Pancreas (tissue), 10 donors: ENCODE results near the gene TCF25. TPM values are rescaled to one million over a fixed set of nuclear protein-coding genes. Genes with fewer than 3 reads are reported as not detected.

Source experiments
- ATAC-seq, 4 donors: fragments of 200-7000 bp; cut with Tn5 transposase; one replicate each; pipeline versions ENCODE4 v1.8.0 to v1.9.1; 2020; ENCODE audit warnings: mild to moderate bottlenecking in 4 of 4, moderate library complexity in 4 of 4
- DNase-seq, 6 donors: peaks; one replicate each; pipeline ENCODE4 v3.0.0-alpha.2; 2020
- FAIRE-seq: peaks from 2 replicates; lab custom pipeline; 2012; peaks lifted over from hg19 to GRCh38; lab: Jason Lieb, UNC
- H3K27ac ChIP-seq, 4 donors: fragments of 200-600 bp; sonication (generic); 1 replicate in 3 of 4; 2 replicates in 1 of 4; pipeline versions ENCODE4 v1.5.0 to v1.8.0; 2020
- H3K27me3 ChIP-seq, 4 donors: fragments of 200-600 bp; one replicate each; pipeline ENCODE4 v1.8.0; 2021
- H3K36me3 ChIP-seq, 3 donors: fragments of 200-600 bp; sonication (generic) in 1 of 3; one replicate each; pipeline versions ENCODE4 v1.5.0 to v1.8.0; 2020 to 2021
- H3K4me1 ChIP-seq, 3 donors: fragments of 200-600 bp; one replicate each; pipeline ENCODE4 v1.8.0; 2021
- H3K4me3 ChIP-seq, 4 donors: fragments of 200-600 bp; sonication (generic) in 2 of 4; one replicate each; pipeline versions ENCODE4 v1.5.0 to v1.8.0; 2020 to 2021
- H3K9me3 ChIP-seq, 4 donors: fragments of 200-600 bp; one replicate each; pipeline ENCODE4 v1.8.0; 2021
- WGBS, 2 donors: extraction: QIAGEN DNeasy Blood & Tissue Kit; methylation state at CpG; one replicate each; pipeline ENCODE4 v1.1.7; 2013; 5-methylcytosine and 5-hydroxymethylcytosine counted together
- intact Hi-C, 3 donors: fragments of 100-400 bp; cut with DNase I; formaldehyde crosslinking; loops; one replicate each; pipeline versions ENCODE4 v1.11.1 to v1.14.2; 2022
- polyA plus RNA-seq, 2 donors: library from polyadenylated mRNA; stranded (reverse); fragments of 200-250 nt; gene quantifications; one replicate each; pipeline ENCODE4 v1.2.3, GENCODE V29; 2013
- total RNA-seq, 6 donors: library from RNA; stranded (reverse); fragmentation: NEBNext Ultra II Directional in 4 of 6; extraction: Animal tissue kit (Norgen Biotek cat#: 25700) in 4 of 6; gene quantifications; one replicate each; pipeline versions ENCODE4 v1.2.1 to v1.2.4, GENCODE V29; 2021 to 2023
- TF ChIP-seq, protein P1 (sequence below), 4 donors: fragments of 200-600 bp; sonication (generic) in 3 of 4; IDR thresholded peaks; one replicate each; pipeline versions ENCODE4 v1.5.0 to v1.8.0; 2021; ENCODE audit warnings: antibody characterized with exemption in 4 of 4
- donor health status: healthy with polysubstance abuse.
- donor health status: DM: no; HTN: no; CAD: no; lungs with moderate emphysema.
- donor health status: DM: no; HTN: no; CAD: no.
- donor health status: control.
- donor health status: control.
- donor health status: Bipolar disorder and iron deficiency.
- donor health status: DM: yes; HTN: yes; CAD: no.
- donor health status: DM: no; HTN: no; CAD: no.
- donor health status: DM: no; HTN: no; CAD: no.
- donor health status: DM: yes; HTN: yes; CAD: no.

The TCF25 gene
- total and polyA plus RNA-seq, 8 donors: 81.0 to 250 (median 111) TPM

DNA sequence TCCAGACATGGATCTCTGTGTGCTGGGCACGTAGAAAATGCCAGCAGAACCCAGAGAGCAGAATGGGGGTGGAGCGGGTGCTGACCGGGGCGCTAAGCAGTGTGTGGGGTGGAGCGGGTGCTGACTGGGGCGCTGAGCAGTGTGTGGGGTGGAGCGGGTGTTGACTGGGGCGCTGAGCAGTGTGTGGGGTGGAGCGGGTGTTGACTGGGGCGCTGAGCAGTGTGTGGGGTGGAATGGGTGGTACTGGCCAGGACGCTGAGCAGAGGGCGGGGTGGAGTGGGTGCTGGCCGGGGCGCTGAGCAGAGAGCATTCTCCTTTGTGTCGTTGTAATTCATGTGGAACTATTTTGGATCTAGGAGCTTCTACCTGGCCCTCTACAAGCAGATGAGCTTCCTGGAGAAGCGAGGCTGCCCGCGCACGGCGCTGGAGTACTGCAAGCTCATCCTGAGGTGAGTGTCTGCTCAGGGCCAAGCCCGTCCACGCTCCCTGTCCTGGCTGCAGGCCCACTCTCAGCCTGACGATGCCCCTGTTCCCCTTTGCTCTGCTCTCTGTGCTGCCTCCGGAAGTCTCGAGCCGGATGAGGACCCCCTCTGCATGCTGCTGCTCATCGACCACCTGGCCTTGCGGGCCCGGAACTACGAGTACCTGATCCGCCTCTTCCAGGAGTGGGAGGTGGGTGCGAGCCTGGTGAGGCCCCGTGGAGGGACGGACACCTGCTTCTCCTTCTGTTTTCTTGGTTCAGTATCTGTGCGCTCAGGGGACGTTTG lies 25.0 kb downstream of the TCF25 start:
- no peak for ATAC-seq
- peak in 1 of 6 donors; percentile 64 for DNase-seq
- Histone ChIP-seq H3K36me3 (peaks cover 4 to 64% (median 27%) of the 10 kb centered on the region in 3 donors), H3K9me3 (no peaks in the 10 kb centered on the region), H3K27ac (no peak overlapping the region), H3K4me3 (no peak overlapping the region), H3K4me1 (no peaks in the 10 kb centered on the region), H3K27me3 (no peaks in the 10 kb centered on the region)
- TF ChIP-seq, protein P1, sequence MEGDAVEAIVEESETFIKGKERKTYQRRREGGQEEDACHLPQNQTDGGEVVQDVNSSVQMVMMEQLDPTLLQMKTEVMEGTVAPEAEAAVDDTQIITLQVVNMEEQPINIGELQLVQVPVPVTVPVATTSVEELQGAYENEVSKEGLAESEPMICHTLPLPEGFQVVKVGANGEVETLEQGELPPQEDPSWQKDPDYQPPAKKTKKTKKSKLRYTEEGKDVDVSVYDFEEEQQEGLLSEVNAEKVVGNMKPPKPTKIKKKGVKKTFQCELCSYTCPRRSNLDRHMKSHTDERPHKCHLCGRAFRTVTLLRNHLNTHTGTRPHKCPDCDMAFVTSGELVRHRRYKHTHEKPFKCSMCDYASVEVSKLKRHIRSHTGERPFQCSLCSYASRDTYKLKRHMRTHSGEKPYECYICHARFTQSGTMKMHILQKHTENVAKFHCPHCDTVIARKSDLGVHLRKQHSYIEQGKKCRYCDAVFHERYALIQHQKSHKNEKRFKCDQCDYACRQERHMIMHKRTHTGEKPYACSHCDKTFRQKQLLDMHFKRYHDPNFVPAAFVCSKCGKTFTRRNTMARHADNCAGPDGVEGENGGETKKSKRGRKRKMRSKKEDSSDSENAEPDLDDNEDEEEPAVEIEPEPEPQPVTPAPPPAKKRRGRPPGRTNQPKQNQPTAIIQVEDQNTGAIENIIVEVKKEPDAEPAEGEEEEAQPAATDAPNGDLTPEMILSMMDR (IDR thresholded peaks at IDR 0.05): no peak
- FAIRE-seq: no peak
- 96 to 97% methylated on average over 36 of the region's 36 CpGs for WGBS, 2 donors
- intact Hi-C loops: no loop called here

- intact Hi-C loops: no loop called here
- no peak for FAIRE-seq
- Histone ChIP-seq H3K27me3 (no peaks in the 10 kb centered on the region), H3K9me3 (no peaks in the 10 kb centered on the region), H3K36me3 (peaks cover 4 to 71% (median 31%) of the 10 kb centered on the region in 3 donors), H3K4me1 (no peaks in the 10 kb centered on the region), H3K4me3 (no peak overlapping the region), H3K27ac (no peak overlapping the region)
- ATAC-seq: no peak
- 94 to 96% methylated on average over 20 of the region's 20 CpGs for WGBS, 2 donors
- DNase-seq: no peak
- TF ChIP-seq, protein P1 (IDR thresholded peaks at IDR 0.05): no peak
These were observed 26.6 kb downstream of the TCF25 start for GRCh38 chr16:89899879-89900481.

DNA sequence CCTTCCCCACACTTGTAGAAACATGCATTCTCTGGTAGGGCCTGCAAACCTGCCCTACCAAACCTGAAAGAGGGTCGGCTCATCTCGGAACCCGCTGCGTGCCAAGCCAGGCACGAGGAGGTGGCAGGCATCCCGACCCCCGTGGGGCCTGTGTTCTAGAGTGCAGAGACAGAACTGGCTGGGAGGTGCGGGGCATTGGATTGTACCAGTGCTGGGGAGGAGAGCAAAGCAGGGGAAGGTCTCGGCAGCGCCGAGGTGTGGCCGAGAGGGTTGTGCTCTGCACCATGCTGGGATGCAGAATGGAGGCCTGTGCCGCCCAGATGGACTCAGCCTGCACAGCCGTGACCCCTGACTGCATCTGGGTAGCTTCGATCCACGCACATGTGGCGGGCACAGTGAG lies 27.5 kb downstream of the TCF25 start:
- Histone ChIP-seq H3K36me3 (peaks cover 4 to 63% (median 27%) of the 10 kb centered on the region in 3 donors), H3K27ac (no peak overlapping the region), H3K4me3 (no peak overlapping the region), H3K27me3 (no peaks in the 10 kb centered on the region), H3K9me3 (no peaks in the 10 kb centered on the region), H3K4me1 (no peaks in the 10 kb centered on the region)
- ATAC-seq: no peak
- no peak for FAIRE-seq
- 98 to 100% methylated on average over 17 of the region's 17 CpGs for WGBS, 2 donors
- TF ChIP-seq, protein P1 (IDR thresholded peaks at IDR 0.05): no peak
- peak in 1 of 6 donors; percentile 57 for DNase-seq
- intact Hi-C loops: no loop called here

DNA sequence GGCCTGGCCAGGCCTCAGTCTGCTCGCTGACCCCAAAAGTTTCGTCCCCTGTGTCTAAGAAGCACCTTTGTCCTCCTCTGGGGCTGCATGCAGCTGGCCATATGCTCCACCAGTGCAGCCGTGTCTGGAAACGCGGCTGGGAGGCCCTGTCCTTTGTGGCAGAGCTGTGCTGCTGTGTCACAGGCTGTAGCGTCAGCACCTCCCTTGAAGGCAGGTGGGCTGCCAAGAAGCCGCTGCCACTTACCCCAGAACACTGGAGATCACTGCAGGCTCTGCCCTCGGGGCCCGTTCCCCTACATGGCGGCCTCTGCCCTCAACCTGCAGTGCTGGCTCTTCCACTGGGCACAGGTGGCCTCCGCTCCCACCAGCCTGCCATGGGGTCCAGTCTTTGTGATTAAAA lies 29.6 kb downstream of the TCF25 start:
- DNase-seq: peak in 1 of 6 donors; percentile 56
- Histone ChIP-seq H3K27ac (no peak overlapping the region), H3K9me3 (no peaks in the 10 kb centered on the region), H3K4me1 (no peaks in the 10 kb centered on the region), H3K36me3 (peaks cover 4 to 61% (median 32%) of the 10 kb centered on the region in 3 donors), H3K4me3 (no peak overlapping the region), H3K27me3 (no peaks in the 10 kb centered on the region)
- TF ChIP-seq, protein P1 (IDR thresholded peaks at IDR 0.05): no peak
- ATAC-seq: peak in 2 of 4 donors; percentile 13 to 24
- WGBS, 2 donors: 94 to 95% methylated on average over 11 of the region's 11 CpGs
- FAIRE-seq: no peak
- intact Hi-C loops: no loop called here
